Cerebellar cortex (tissue), 1 donor: Measurements from ENCODE around the gene PIGL.
"Not testable (repeated sequence)": the region's sequence is repeated elsewhere in the genome, so short reads cannot be mapped to it uniquely, and the experiment has no call there.

Experiments
- DNase-seq: peaks from one replicate; pipeline ENCODE4 v3.0.0-alpha.2; 2015; ENCODE audit warnings: low spot score

PIGL gene

GRCh38 chr17:16273929-16274339 is 56.9 kb downstream of the PIGL start:
- no peak for DNase-seq

DNA sequence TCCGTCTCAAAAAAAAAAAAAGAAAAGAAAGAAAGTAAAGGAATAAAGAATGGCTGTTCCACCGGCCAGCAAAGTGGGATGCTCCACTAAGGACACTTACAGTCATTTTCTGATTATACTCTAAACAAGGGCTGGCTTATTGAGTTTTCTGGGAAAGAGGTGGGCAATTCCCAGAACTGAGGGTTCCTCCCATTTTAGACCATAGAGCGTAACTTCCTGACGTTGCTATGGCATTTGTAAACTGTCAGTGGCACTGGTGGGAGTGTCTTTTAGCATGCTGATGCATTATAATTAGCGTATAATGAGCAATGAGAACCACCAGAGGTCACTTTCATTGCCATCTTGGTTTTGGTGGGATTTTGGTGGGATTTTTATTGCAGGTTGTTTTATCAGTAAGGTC is 58.0 kb downstream of the PIGL start:
- DNase-seq: no peak

DNA sequence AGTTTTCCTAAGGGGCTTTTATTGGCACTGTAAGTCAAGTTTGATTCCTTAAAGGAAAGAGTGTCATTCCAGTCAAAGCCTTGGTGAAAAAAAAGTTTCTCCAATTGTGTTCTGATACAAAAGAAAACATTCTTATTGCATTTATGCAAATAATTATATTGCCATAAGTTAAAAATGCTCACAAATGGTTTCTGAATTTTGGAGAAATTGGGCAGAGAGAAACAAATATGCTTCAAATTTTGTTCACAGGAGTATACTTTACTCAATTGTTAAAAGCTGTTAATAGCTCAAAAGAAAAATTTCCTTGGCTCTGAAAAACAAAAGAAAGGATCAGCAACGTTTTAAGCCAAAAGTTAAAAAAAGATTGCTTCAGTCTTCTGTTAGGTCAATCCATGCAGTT is 60.2 kb downstream of the PIGL start:
- no peak for DNase-seq

GRCh38 chr17:16281351-16281750 is 64.3 kb downstream of the PIGL start:
- no peak for DNase-seq

- DNase-seq: no peak
Measured at GRCh38 chr17:16282522-16282921, 65.5 kb downstream of the PIGL start.

- no peak for DNase-seq
Measured at GRCh38 chr17:16283705-16284104, 66.7 kb downstream of the PIGL start.

DNA sequence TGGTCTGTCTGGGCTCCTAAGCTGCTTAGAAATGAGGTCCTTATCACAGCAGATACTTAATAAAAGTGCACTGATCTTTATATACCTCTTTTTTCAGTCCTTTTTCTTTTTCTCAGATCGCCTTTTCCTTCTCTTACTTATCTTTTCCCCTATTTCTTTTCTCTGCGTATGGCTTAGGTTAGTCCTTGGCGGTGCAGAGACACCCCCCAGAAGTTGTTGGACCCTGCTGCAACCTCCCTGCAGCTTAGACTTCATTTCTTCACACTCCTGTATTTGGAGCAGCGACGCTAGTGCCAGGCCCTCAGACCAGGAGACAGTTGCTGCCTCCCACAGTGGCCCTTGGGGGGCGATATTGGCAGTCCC is 68.6 kb downstream of the PIGL start:
- no peak for DNase-seq

DNA sequence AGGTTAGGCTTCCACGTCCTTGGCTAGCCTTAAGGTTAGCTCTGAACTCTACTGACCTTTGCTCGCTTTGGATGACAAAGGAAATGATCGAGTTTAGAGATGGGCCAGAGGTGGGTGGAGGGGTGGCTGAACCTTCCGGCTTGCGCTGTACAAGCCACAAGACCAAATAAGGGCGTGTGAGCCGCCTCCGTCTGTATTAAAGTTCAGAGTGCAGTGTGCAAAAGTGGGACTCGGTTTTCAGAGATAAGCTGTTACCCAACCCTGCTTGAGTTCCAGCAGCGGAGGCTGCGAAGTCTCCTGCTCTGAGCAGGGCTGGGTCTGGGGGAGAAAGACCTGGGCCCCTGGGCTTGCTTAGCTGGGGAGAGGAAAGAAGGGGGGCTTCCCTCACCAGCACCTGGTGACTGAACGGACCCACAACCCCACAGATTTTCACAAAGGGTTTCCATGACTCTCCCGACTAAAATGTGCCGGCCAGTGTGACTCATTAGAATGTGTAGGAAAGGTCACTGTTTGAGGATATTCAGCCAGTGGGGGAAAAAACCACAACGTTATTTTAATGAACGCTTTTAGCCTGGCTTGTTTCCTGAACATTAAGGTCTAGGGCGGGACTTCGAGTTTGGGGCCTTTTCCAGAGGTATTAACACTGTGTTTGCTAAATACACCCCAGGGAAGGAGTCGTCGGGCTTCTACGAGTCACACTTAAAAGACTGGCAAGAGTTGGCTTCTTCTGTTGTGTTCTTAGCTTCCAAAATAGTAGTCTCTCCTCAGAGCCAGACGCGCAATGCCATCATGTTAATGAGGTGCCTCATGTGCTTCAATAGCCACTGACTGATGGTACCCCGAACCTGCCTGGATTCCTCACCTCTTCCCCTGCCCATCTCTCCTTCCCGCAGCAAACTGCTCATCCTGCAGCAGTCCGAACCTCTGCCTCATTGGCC is 69.3 kb downstream of the PIGL start:
- DNase-seq: peak; percentile 41

DNA sequence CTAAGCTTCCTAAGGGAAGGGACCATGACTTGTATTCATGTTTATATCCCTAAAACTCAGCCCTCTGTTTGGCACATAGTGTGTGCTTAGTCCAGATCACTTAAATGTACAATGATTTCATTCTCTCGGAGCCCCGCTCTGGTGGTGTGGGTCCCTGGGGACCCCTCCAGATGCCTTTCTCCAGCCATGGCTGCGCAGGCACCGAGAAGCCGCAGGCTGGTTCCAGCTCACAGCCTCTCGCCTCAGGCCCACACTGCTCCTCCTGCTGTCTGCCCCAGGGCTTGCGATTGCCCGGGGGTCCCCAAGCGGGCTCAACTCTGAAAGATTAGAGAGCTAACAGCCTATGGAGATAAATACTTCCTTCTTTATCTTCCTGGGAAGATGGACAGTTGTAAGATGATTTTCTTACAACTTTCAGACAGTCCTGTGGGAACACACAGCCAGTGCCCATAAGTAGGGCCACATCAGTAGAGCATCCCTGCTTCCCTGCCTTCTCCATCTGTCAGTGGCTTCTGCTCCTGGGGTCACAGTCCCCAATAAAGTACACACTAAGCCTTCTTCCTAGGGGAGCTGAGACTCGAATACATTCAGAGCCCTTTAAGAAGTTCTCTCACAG is 70.0 kb downstream of the PIGL start:
- DNase-seq: no peak

GRCh38 chr17:16287563-16288027 is 70.6 kb downstream of the PIGL start:
- no peak for DNase-seq

GRCh38 chr17:16288860-16289571 is 72.0 kb downstream of the PIGL start:
- no peak for DNase-seq

DNA sequence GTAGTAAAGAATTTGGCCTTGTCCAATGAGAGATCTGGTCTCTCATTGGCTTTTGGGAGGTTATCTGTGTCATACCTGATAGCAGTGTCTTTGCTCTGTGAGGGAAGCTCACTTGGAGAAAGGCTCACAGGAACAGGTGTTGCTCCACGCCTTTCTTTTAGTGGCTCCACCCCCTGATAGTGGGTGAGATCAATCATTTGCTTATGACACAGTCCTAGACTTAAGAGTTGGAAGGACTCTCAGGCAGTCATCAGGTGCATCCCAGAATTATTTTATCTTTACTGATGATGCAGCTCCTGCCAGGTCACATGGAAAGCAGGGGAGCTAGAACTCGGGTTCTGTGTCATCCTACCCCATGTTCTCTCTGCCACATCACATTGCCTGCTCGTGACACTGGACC is 76.9 kb downstream of the PIGL start:
- no peak for DNase-seq

DNA sequence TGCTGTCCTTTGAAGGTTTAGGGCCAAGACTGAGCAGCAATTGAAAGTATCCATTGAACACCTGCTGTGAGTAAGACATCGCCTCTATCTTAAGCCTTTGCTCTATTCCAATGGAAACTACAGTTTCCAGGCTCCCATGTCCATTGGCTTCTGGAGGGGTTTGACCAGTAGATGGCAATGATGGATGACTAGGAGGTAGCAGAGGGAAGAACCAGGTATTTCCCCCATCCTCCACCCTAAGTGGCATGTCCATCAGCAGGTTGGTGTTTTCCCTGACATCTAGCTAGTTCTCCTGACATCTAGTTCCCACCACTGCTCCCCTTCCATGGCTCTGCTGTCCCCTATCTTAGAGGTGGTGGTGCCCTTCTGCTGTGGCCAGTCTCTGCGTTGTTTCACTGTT is 77.5 kb downstream of the PIGL start:
- no peak for DNase-seq

DNA sequence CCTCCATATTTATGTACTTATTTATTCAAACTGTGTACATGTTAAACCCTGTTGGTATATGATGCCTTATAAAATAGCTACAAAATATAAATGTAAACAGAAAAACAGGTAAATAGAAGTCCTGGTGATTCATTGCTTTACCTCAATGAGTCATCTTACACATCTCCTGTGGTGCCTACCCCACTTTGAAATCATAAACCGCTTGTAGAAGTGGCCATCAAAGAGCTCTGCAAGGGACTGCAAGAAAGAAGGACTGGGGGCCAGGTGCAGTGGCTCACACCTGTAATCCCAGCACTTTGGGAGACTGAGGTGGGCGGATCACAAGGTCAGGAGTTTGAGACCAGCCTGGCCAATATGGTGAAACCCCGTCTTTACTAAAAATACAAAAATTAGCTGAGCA is 79.1 kb downstream of the PIGL start:
- DNase-seq: not testable (repeated sequence)

DNA sequence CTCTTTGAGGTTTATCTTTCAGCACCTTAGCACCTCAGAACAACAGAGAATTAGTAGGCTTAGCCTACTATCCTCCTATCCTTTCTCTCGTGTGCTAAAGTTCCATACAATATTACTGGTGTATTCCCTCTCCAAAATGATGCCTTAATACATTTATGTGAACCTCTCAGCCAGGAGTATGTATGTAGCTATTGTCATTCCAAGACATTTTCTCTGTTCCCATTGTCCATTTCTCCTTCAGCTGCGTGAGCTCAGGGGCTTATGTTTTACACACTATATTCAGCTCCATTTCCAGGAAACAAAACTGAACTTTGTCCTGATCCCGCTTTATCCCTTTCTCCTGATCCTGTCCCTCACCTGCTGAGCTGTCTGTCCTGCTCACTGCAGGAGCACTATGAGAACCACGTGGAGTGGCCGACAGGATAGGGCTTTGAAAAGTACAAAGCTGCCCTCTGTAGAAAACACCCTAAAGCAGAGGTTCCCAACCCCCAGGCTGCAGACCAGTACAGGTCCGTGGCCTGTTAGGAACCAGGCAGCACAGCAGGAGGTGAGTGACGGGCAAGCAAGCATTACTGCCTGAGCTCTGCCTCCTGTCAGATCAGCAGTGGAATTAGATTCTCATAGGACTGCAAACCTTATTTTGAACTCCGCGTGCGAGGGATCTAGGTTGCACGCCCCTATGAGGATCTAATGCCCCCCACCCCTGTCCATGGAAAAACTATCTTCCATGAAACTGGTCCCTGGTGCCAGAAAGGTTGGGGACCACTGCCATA is 80.5 kb downstream of the PIGL start:
- no peak for DNase-seq

DNA sequence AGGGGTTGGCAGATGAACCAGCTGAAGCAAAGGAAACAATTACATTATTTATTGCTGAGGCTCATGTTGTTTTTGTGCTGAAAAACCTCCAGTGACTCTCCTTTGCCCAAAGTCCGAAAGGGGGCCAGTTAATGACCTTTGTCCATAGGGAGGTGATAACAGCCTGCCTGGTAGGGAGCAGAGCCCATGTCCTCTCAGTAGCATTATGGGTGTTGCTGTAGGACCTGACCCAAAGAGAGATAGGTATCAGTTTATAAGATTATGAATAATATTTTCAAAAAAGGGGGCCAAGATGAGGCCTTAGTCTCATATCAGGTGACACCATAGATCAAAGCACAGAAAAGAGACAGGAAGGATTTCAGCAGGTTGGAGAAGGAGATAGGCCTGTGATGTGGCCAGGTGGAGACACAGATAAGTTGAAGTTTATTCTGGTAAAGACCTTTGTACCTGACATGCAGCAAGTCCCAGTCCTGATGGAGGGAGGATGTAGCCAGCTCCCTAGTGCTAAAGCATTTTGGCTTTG is 81.2 kb downstream of the PIGL start:
- no peak for DNase-seq

- DNase-seq: no peak
Measured at GRCh38 chr17:16300554-16300953, 83.5 kb downstream of the PIGL start.

- no peak for DNase-seq
Measured at GRCh38 chr17:16301963-16302855, 85.2 kb downstream of the PIGL start.

- DNase-seq: no peak
Measured at GRCh38 chr17:16302856-16303255, 85.8 kb downstream of the PIGL start.

DNA sequence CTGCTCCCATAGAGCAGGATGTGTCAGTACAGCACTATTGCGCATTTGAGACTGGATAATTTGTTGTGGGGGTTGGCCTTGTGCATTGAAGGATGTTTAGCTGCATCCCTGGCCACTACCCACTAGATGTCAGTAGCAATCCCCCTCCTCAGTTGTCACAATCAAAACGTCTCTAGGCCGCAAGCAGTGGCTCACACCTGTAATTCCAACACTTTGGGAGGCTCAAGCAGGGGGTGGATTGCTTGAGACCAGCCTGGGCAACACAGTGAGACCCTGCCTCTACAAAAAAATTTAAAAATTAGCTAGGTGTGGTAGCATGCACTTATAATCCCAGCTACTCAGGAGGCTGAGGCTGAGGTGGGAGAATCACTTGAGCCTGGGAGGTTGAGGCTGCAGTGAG is 87.8 kb downstream of the PIGL start:
- peak; percentile 18 for DNase-seq

- DNase-seq: no peak
Measured at GRCh38 chr17:16306211-16306610, 89.2 kb downstream of the PIGL start.
